ENCODE data around the gene ARRB1. TPM values are rescaled to one million over a fixed set of nuclear protein-coding genes. Genes with fewer than 3 reads are reported as not detected.
"Not testable (repeated sequence)": the region's sequence is repeated elsewhere in the genome, so short reads cannot be mapped to it uniquely, and the experiment has no call there.

The ARRB1 gene
- total and polyA plus RNA-seq, 2 experiments from 2014 or later, result 4.5 to 10.7 TPM

DNA sequence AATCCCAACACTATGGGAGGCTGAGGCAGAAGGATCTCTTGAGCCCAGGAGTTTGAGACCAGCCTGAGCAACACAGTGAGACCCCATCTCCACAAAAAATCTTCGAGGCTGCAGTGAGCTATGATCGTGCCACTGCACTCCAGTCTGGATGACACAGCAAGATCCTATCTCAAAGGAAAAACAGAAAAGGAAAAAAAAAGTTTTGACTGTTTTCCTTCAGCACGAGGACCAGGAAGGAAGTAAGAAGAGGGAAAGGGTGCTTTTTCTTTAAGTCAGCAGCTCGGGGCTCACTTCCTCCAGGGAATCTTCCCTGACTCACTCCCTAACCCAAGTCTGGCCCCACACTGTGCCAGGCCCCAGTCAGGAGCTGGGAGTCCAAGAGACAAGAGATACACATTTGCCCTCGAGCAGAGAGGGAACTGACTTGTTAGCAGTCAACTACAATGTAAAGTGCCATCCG lies 14.2 kb downstream of the ARRB1 start:
- Histone ChIP-seq H3K4me3 (no peak overlapping the region), H3K4me1 (ENCODE audit: low read depth) (peaks cover 22% of the 10 kb centered on the region), H3K36me3 (no peaks in the 10 kb centered on the region), H3K27ac (no peak overlapping the region), H3K27me3 (no peaks in the 10 kb centered on the region), H3K9me3 (ENCODE audit: low read depth) (no peaks in the 10 kb centered on the region)
- peak in 1 of 2 donors; percentile 61 for DNase-seq (ENCODE audit: low read depth in 1 of 2, low spot score in 1 of 2)
- TF ChIP-seq, protein P1, sequence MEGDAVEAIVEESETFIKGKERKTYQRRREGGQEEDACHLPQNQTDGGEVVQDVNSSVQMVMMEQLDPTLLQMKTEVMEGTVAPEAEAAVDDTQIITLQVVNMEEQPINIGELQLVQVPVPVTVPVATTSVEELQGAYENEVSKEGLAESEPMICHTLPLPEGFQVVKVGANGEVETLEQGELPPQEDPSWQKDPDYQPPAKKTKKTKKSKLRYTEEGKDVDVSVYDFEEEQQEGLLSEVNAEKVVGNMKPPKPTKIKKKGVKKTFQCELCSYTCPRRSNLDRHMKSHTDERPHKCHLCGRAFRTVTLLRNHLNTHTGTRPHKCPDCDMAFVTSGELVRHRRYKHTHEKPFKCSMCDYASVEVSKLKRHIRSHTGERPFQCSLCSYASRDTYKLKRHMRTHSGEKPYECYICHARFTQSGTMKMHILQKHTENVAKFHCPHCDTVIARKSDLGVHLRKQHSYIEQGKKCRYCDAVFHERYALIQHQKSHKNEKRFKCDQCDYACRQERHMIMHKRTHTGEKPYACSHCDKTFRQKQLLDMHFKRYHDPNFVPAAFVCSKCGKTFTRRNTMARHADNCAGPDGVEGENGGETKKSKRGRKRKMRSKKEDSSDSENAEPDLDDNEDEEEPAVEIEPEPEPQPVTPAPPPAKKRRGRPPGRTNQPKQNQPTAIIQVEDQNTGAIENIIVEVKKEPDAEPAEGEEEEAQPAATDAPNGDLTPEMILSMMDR (IDR thresholded peaks at IDR 0.05; ENCODE audit: low read depth, low read length), result no peak

DNA sequence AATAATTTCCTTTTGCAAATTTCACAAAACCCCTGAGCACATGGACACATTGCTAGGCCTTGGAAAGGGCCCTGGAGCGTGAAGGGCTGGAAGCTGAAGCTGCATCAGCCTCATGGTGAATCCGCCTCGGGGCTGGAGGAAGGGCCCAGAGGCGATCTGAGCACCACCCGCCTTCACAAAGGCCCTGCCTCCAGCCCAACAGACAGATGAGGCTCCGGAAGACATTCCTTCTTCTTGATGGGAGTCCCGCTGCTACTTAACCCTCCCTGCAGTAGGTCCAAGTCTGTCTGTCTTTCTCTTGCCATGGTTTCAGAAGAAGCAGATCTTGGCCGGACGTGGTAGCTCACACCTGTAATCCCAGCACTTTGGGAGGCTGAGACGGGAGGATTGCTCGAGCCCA lies 16.5 kb downstream of the ARRB1 start:
- Histone ChIP-seq H3K27ac (no peak overlapping the region), H3K4me3 (no peak overlapping the region), H3K4me1 (ENCODE audit: low read depth) (peaks cover 13% of the 10 kb centered on the region), H3K36me3 (no peaks in the 10 kb centered on the region), H3K27me3 (no peaks in the 10 kb centered on the region), H3K9me3 (ENCODE audit: low read depth) (no peaks in the 10 kb centered on the region)
- TF ChIP-seq, protein P1 (IDR thresholded peaks at IDR 0.05; ENCODE audit: low read depth, low read length), result no peak
- DNase-seq (ENCODE audit: low read depth in 1 of 2, low spot score in 1 of 2), result no peak

- no peaks in the 10 kb centered on the region for H3K9me3 ChIP-seq (ENCODE audit: low read depth)
- peaks cover 8% of the 10 kb centered on the region for H3K4me1 ChIP-seq (ENCODE audit: low read depth)
- H3K27me3 ChIP-seq, result no peaks in the 10 kb centered on the region
- H3K36me3 ChIP-seq, result no peaks in the 10 kb centered on the region
- H3K27ac ChIP-seq, result no peak overlapping the region
- no peak for DNase-seq (ENCODE audit: low read depth in 1 of 2, low spot score in 1 of 2)
- TF ChIP-seq, protein P1 (IDR thresholded peaks at IDR 0.05; ENCODE audit: low read depth, low read length), result no peak
- H3K4me3 ChIP-seq, result no peak overlapping the region
These were observed 17.0 kb downstream of the ARRB1 start for GRCh38 chr11:75334402-75334891.

- no peaks in the 10 kb centered on the region for H3K27me3 ChIP-seq
- TF ChIP-seq, protein P1 (IDR thresholded peaks at IDR 0.05; ENCODE audit: low read depth, low read length), result no peak
- DNase-seq (ENCODE audit: low read depth in 1 of 2, low spot score in 1 of 2), result no peak
These were observed 17.7 kb downstream of the ARRB1 start for GRCh38 chr11:75333807-75334140.

GRCh38 chr11:75333022-75333806 lies 18.2 kb downstream of the ARRB1 start:
- Histone ChIP-seq H3K27ac (no peak overlapping the region), H3K36me3 (no peaks in the 10 kb centered on the region), H3K4me3 (no peak overlapping the region), H3K4me1 (ENCODE audit: low read depth) (no peaks in the 10 kb centered on the region), H3K27me3 (no peaks in the 10 kb centered on the region), H3K9me3 (ENCODE audit: low read depth) (no peaks in the 10 kb centered on the region)
- no peak for DNase-seq (ENCODE audit: low read depth in 1 of 2, low spot score in 1 of 2)
- TF ChIP-seq, protein P1 (IDR thresholded peaks at IDR 0.05; ENCODE audit: low read depth, low read length), result no peak

More at GRCh38 chr11:75333807-75334140, 17.7 kb downstream of the ARRB1 start:
- Histone ChIP-seq H3K36me3 (no peaks in the 10 kb centered on the region), H3K4me3 (no peak overlapping the region), H3K9me3 (ENCODE audit: low read depth) (no peaks in the 10 kb centered on the region), H3K4me1 (ENCODE audit: low read depth) (peaks cover 2% of the 10 kb centered on the region), H3K27ac (no peak overlapping the region)

- not testable (repeated sequence) for H3K4me3 ChIP-seq; H3K4me1 ChIP-seq (ENCODE audit: low read depth); DNase-seq (ENCODE audit: low read depth in 1 of 2, low spot score in 1 of 2); H3K9me3 ChIP-seq (ENCODE audit: low read depth); H3K27ac ChIP-seq; H3K27me3 ChIP-seq; H3K36me3 ChIP-seq
These were observed 19.7 kb downstream of the ARRB1 start for GRCh38 chr11:75331761-75332160.

- H3K4me3 ChIP-seq; DNase-seq (ENCODE audit: low read depth in 1 of 2, low spot score in 1 of 2); H3K27ac ChIP-seq: not testable (repeated sequence)
These were observed 20.2 kb downstream of the ARRB1 start for GRCh38 chr11:75331304-75331703.

GRCh38 chr11:75330886-75331285 lies 20.6 kb downstream of the ARRB1 start:
- H3K36me3 ChIP-seq; H3K4me3 ChIP-seq; H3K9me3 ChIP-seq (ENCODE audit: low read depth): not testable (repeated sequence)

More at GRCh38 chr11:75331304-75331703, 20.2 kb downstream of the ARRB1 start:
- H3K9me3 ChIP-seq (ENCODE audit: low read depth); H3K36me3 ChIP-seq; H3K4me1 ChIP-seq (ENCODE audit: low read depth); H3K27me3 ChIP-seq: not testable (repeated sequence)

More at GRCh38 chr11:75330886-75331285, 20.6 kb downstream of the ARRB1 start:
- not testable (repeated sequence) for H3K27me3 ChIP-seq; DNase-seq (ENCODE audit: low read depth in 1 of 2, low spot score in 1 of 2); H3K4me1 ChIP-seq (ENCODE audit: low read depth); H3K27ac ChIP-seq

Measured in cardiac muscle cell (in vitro differentiated cells and primary cell).